Activated T-helper 2 cell treated with anti-CD3 and anti-CD28 coated beads, Interferon-gamma antibody, Interleukin-2, Interleukin-4, amounts not matched to agents 10 μg/mL and 5 μg/mL and 100 μg/mL, durations not matched to agents 14 hours and 24 hours and 36 hours (primary cell): Measurements from ENCODE around the gene SMYD3. TPM values are rescaled to one million over a fixed set of nuclear protein-coding genes. Genes with fewer than 3 reads are reported as not detected.
"Not testable (repeated sequence)": the region's sequence is repeated elsewhere in the genome, so short reads cannot be mapped to it uniquely, and the experiment has no call there.

Experiments used
- DNase-seq: peaks from one replicate; pipeline ENCODE4 v3.0.0; 2021; ENCODE audit warnings: low spot score
- H3K27ac Mint-ChIP-seq: one replicate; pipeline ENCODE4 v1.8.0; 2021; ENCODE audit warnings: mixed read lengths
- H3K27me3 Mint-ChIP-seq: one replicate; pipeline ENCODE4 v1.8.0; 2021; ENCODE audit warnings: low read depth, mixed read lengths
- H3K36me3 Mint-ChIP-seq: one replicate; pipeline ENCODE4 v1.8.0; 2021; ENCODE audit warnings: low read depth, mixed read lengths
- H3K4me1 Mint-ChIP-seq: one replicate; pipeline ENCODE4 v1.8.0; 2021; ENCODE audit warnings: low read depth, mixed read lengths
- H3K4me3 Mint-ChIP-seq: one replicate; pipeline ENCODE4 v1.8.0; 2021; ENCODE audit warnings: low read depth, mild to moderate bottlenecking, moderate library complexity, mixed read lengths
- H3K9me3 Mint-ChIP-seq: one replicate; pipeline ENCODE4 v1.8.0; 2021; ENCODE audit warnings: mixed read lengths
- intact Hi-C: fragments of 100-400 bp; cut with micrococcal nuclease; formaldehyde crosslinking; loops from one replicate; pipeline ENCODE4 v1.15.1; 2023
- total RNA-seq: library from RNA; stranded (reverse); gene quantifications from 2 replicates; pipeline ENCODE4 v1.2.3, GENCODE V29; 2022

Gene SMYD3
- total RNA-seq, 1 donor from 2014 or later: 24.1 TPM

GRCh38 chr1:246036175-246036574 is 470.9 kb downstream of the SMYD3 start:
- Mint-ChIP-seq H3K4me3 (no peak overlapping the region), H3K36me3 (no peaks in the 10 kb centered on the region), H3K4me1 (no peaks in the 10 kb centered on the region), H3K9me3 (no peaks in the 10 kb centered on the region), H3K27me3 (no peaks in the 10 kb centered on the region), H3K27ac (no peak overlapping the region)
- DNase-seq: no peak
- intact Hi-C loops: no loop called here

DNA sequence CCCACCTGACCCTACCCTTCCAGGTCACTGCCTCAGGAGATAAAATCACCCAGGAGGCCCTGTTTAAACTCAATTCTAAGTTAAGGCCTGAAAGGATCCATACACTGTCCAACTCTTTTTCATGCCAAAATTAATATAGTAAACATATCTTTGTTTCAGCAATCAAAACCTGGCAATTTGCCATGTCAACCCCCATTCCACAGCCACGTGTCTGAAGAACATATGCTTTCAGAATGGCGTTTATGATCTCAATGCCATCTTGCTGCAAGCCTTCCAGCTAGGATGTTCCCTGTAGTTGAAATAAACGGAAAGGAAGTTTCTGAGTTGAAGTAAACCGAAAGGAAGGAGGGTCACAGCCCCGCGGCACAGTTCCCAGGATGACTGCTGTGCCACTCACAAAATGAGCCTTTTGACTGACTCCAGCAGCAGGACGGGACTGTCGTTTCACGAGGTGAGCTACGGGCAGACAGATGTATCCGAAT is 472.0 kb downstream of the SMYD3 start:
- intact Hi-C loops: no loop called here
- no peak overlapping the region for H3K4me3 Mint-ChIP-seq
- no peaks in the 10 kb centered on the region for H3K4me1 Mint-ChIP-seq

GRCh38 chr1:246034630-246035029 is 472.4 kb downstream of the SMYD3 start:
- no peak for DNase-seq
- Mint-ChIP-seq H3K36me3 (no peaks in the 10 kb centered on the region), H3K27ac (no peak overlapping the region), H3K27me3 (no peaks in the 10 kb centered on the region), H3K9me3 (no peaks in the 10 kb centered on the region), H3K4me1 (no peaks in the 10 kb centered on the region), H3K4me3 (no peak overlapping the region)
- intact Hi-C loops: no loop called here

More for the DNA sequence above, 472.0 kb downstream of the SMYD3 start:
- H3K9me3 Mint-ChIP-seq: no peaks in the 10 kb centered on the region
- H3K27ac Mint-ChIP-seq: no peak overlapping the region
- no peaks in the 10 kb centered on the region for H3K36me3 Mint-ChIP-seq
- no peaks in the 10 kb centered on the region for H3K27me3 Mint-ChIP-seq
- DNase-seq: no peak

DNA sequence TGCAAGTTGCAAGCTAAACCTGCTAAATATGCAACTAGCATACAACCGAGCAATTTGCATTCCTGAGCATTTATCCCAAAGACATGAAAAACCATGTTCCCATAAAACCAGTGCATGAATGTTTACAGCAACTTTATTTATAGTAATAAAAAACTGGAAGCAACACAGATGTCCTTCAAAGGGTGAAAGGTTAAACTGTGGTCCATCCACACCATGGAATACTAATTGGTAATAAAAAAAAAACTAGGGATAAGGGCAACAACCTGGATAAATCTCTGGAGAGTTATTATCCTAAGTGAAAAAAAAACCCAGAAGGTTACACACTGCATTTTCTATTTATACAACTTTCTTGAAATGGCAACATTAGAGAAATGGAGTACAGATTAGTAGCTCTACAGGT is 474.1 kb downstream of the SMYD3 start:
- intact Hi-C loops: no loop called here
- Mint-ChIP-seq H3K4me1 (no peaks in the 10 kb centered on the region), H3K27me3 (no peaks in the 10 kb centered on the region), H3K9me3 (no peaks in the 10 kb centered on the region), H3K27ac (no peak overlapping the region), H3K4me3 (no peak overlapping the region), H3K36me3 (no peaks in the 10 kb centered on the region)
- DNase-seq: no peak

DNA sequence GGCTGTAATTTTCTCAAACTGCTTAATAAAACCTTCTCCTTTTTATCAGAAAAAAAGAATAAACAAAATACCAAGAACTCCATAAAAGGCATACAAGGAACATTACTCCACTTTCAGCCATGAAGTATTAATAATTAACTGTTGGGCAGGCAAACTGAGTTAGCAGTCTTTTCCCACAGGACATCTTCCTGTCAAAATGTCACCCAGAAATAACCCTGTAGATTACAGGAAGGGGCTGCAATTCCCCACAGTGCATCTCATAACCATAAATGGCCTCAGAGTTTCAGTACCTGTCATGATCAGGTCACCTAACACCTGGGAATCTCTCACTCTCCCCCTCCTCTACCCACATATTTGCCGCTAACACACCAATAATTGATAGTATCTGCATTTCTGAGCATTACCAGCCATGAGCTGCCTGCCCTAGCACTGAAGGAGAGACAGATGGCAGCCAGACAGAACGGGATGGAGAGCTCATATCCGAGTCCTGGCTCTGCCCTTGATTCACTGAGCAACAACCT is 475.0 kb downstream of the SMYD3 start:
- intact Hi-C loops: no loop called here
- Mint-ChIP-seq H3K9me3 (no peaks in the 10 kb centered on the region), H3K27ac (no peak overlapping the region), H3K4me3 (no peak overlapping the region), H3K27me3 (no peaks in the 10 kb centered on the region), H3K4me1 (peaks cover under 1% of the 10 kb centered on the region), H3K36me3 (no peaks in the 10 kb centered on the region)
- DNase-seq: no peak

GRCh38 chr1:246029616-246030015 is 477.5 kb downstream of the SMYD3 start:
- Mint-ChIP-seq H3K27ac (no peak overlapping the region), H3K4me3 (no peak overlapping the region), H3K9me3 (no peaks in the 10 kb centered on the region), H3K36me3 (no peaks in the 10 kb centered on the region), H3K27me3 (no peaks in the 10 kb centered on the region), H3K4me1 (peaks cover 2% of the 10 kb centered on the region)
- intact Hi-C loops: no loop called here
- no peak for DNase-seq

DNA sequence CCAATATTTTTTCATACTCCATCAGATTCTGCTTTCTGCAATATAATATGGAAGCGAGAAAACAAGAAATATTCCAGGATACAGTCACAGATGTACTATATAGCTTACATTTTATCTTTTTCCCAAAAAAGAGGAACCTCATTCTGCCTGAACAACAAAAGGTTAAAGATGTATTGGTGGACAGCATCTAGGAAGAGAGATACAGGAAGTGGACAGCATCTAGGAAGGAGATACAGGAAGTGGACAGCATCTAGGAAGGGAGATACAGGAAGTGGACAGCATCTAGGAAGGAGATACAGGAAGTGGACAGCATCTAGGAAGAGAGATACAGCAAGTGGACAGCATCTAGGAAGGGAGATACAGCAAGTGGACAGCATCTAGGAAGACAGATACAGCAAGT is 483.0 kb downstream of the SMYD3 start:
- H3K36me3 Mint-ChIP-seq, DNase-seq, H3K27me3 Mint-ChIP-seq, H3K4me3 Mint-ChIP-seq, H3K9me3 Mint-ChIP-seq, H3K4me1 Mint-ChIP-seq, H3K27ac Mint-ChIP-seq, intact Hi-C loops: not testable (repeated sequence)

GRCh38 chr1:246020211-246020954 is 486.7 kb downstream of the SMYD3 start:
- no peak for DNase-seq
- Mint-ChIP-seq H3K36me3 (no peaks in the 10 kb centered on the region), H3K27me3 (no peaks in the 10 kb centered on the region), H3K4me1 (no peaks in the 10 kb centered on the region), H3K9me3 (no peaks in the 10 kb centered on the region), H3K4me3 (no peak overlapping the region), H3K27ac (no peak overlapping the region)
- intact Hi-C loops: no loop called here

DNA sequence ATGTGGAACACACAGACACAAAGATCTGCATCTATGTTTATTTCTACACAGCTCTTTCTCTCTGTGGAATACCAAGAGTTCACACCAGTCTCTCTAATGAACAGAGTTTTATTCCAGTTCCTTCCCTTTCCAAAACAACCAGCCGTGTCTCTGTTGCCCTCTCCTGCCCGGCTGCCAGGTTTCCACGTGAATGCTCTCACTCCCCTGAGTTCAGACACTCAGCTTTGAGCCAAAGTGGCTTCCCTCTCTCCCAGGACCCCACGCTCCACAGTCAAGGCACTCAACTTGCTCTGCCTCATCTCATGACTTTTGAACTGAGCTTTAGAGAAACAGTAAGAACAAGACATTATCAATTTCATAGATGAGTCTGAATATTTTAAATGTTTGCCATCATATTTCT is 488.9 kb downstream of the SMYD3 start:
- H3K36me3 Mint-ChIP-seq: no peaks in the 10 kb centered on the region
- DNase-seq: no peak
- no peaks in the 10 kb centered on the region for H3K27me3 Mint-ChIP-seq
- no peak overlapping the region for H3K27ac Mint-ChIP-seq
- no peaks in the 10 kb centered on the region for H3K9me3 Mint-ChIP-seq
- H3K4me1 Mint-ChIP-seq: no peaks in the 10 kb centered on the region
- no peak overlapping the region for H3K4me3 Mint-ChIP-seq
- intact Hi-C loops: no loop called here

DNA sequence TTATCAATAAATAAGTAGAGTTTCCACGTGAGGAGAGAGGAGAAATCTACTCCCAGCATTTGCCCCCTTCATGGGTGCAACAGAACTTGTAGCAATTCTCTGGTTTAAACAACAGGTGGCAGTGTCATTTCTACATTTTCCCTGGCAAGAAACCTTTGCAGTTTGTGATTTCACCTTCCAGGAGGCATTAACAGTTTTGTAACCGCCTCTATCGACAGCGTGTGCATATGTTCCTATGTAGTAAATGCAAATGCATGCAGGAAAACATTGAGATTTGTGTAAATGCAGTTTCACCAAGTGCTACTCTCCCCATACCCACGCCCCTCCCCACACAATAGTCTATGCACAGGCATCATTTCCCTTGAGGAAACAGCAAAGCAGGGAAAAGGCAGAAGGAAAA is 494.7 kb downstream of the SMYD3 start:
- no peak for DNase-seq
- no peaks in the 10 kb centered on the region for H3K4me1 Mint-ChIP-seq
- H3K27ac Mint-ChIP-seq: no peak overlapping the region
- intact Hi-C loops: loop anchor here (1.0 kb wide), 2 partner anchors 438 to 480 kb away; no protein-coding TSS in a partner anchor
- H3K4me3 Mint-ChIP-seq: no peak overlapping the region
- H3K27me3 Mint-ChIP-seq: no peaks in the 10 kb centered on the region
- H3K36me3 Mint-ChIP-seq: no peaks in the 10 kb centered on the region
- H3K9me3 Mint-ChIP-seq: no peaks in the 10 kb centered on the region

DNA sequence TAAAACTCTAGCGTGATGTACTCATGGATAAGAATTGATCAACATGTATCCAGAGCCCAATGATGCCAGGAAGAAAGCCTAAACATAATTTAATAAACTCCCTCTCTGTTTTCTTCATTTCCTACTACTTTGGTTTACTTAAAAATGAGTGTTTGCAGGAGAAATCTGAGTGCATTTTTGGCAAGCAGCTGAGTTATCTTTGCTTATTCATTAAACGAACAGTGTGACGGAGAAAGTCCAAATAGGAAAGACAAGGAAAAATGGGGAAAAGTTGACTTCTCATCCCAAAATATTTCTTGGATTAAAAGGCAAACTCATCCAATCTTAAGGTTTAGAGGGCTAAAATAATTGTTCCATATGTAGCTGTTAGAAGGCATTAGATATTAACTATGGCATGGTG is 496.7 kb downstream of the SMYD3 start:
- H3K9me3 Mint-ChIP-seq: no peaks in the 10 kb centered on the region
- H3K4me3 Mint-ChIP-seq: no peak overlapping the region
- H3K27me3 Mint-ChIP-seq: no peaks in the 10 kb centered on the region
- H3K4me1 Mint-ChIP-seq: no peaks in the 10 kb centered on the region
- H3K36me3 Mint-ChIP-seq: no peaks in the 10 kb centered on the region
- DNase-seq: no peak
- intact Hi-C loops: no loop called here
- H3K27ac Mint-ChIP-seq: no peak overlapping the region

DNA sequence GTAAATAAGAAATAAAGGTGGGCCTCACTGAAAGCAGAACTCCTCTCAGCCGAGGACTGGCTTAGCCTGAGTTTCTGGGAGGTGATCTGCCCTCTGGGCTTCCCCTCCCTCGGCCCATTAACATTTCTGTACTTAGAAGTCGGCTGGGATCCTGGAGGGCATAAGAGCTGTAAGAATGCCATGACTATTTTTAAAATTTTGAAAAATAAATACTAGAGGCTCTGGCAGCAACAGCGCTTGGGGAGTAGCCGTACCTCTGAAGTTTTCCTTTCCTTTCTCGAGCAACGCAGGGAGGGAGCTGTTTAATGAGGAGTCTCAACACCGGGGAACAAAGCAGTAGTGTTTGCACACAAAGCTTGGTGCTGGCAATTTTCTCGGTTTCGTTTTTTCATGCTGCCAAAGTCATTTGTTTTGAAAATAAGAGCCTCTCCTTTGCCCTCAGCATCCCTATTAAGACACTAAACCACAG is 498.7 kb downstream of the SMYD3 start:
- Mint-ChIP-seq H3K9me3 (no peaks in the 10 kb centered on the region), H3K27ac (no peak overlapping the region), H3K27me3 (no peaks in the 10 kb centered on the region), H3K4me3 (no peak overlapping the region), H3K36me3 (no peaks in the 10 kb centered on the region), H3K4me1 (no peaks in the 10 kb centered on the region)
- intact Hi-C loops: loop anchor here (10.0 kb wide), 1 partner anchor 934 kb away; no protein-coding TSS in a partner anchor
- DNase-seq: no peak

- Mint-ChIP-seq H3K4me3 (no peak overlapping the region), H3K27me3 (no peaks in the 10 kb centered on the region), H3K4me1 (no peaks in the 10 kb centered on the region), H3K9me3 (no peaks in the 10 kb centered on the region), H3K27ac (no peak overlapping the region), H3K36me3 (no peaks in the 10 kb centered on the region)
- intact Hi-C loops: loop anchor here (10.0 kb wide), 1 partner anchor 930 kb away; no protein-coding TSS in a partner anchor
- DNase-seq: no peak
These were observed 502.0 kb downstream of the SMYD3 start for GRCh38 chr1:246005067-246005466.
